Measurements from ENCODE around the gene ZMYM5.
A peak's percentile ranks its signal among the peaks of the same experiment; 100 is the strongest.
"Not testable (repeated sequence)": the region's sequence is repeated elsewhere in the genome, so short reads cannot be mapped to it uniquely, and the experiment has no call there.

The ZMYM5 gene

GRCh38 chr13:19863323-19864023, at the start of gene ZMYM5:
Gene ZMYM5 (minus strand): TSS chr13:19863649. CDS start chr13:19852180, 11,469 bp downstream.
- H3K4me3 ChIP-seq (replicated peaks; ENCODE audit: low read depth, low read length): peak within 1 kb of the TSS; percentile 78
- peak; percentile 93 for DNase-seq (ENCODE audit: extremely low read depth, low read depth)
- TF ChIP-seq, protein P1, sequence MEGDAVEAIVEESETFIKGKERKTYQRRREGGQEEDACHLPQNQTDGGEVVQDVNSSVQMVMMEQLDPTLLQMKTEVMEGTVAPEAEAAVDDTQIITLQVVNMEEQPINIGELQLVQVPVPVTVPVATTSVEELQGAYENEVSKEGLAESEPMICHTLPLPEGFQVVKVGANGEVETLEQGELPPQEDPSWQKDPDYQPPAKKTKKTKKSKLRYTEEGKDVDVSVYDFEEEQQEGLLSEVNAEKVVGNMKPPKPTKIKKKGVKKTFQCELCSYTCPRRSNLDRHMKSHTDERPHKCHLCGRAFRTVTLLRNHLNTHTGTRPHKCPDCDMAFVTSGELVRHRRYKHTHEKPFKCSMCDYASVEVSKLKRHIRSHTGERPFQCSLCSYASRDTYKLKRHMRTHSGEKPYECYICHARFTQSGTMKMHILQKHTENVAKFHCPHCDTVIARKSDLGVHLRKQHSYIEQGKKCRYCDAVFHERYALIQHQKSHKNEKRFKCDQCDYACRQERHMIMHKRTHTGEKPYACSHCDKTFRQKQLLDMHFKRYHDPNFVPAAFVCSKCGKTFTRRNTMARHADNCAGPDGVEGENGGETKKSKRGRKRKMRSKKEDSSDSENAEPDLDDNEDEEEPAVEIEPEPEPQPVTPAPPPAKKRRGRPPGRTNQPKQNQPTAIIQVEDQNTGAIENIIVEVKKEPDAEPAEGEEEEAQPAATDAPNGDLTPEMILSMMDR (IDR thresholded peaks at IDR 0.05; ENCODE audit: low read depth, low read length, missing control alignments): no peak

- H3K4me3 ChIP-seq (replicated peaks; ENCODE audit: low read depth, low read length): no peak overlapping the region
- no peak for DNase-seq (ENCODE audit: extremely low read depth, low read depth)
- TF ChIP-seq, protein P1 (IDR thresholded peaks at IDR 0.05; ENCODE audit: low read depth, low read length, missing control alignments): no peak
These were observed 47.1 kb upstream of the ZMYM5 start for GRCh38 chr13:19910336-19911072.

- DNase-seq (ENCODE audit: extremely low read depth, low read depth): no peak
- no peak overlapping the region for H3K4me3 ChIP-seq (replicated peaks; ENCODE audit: low read depth, low read length)
- TF ChIP-seq, protein P1 (IDR thresholded peaks at IDR 0.05; ENCODE audit: low read depth, low read length, missing control alignments): no peak
These were observed 45.0 kb upstream of the ZMYM5 start for GRCh38 chr13:19908350-19908986.

DNA sequence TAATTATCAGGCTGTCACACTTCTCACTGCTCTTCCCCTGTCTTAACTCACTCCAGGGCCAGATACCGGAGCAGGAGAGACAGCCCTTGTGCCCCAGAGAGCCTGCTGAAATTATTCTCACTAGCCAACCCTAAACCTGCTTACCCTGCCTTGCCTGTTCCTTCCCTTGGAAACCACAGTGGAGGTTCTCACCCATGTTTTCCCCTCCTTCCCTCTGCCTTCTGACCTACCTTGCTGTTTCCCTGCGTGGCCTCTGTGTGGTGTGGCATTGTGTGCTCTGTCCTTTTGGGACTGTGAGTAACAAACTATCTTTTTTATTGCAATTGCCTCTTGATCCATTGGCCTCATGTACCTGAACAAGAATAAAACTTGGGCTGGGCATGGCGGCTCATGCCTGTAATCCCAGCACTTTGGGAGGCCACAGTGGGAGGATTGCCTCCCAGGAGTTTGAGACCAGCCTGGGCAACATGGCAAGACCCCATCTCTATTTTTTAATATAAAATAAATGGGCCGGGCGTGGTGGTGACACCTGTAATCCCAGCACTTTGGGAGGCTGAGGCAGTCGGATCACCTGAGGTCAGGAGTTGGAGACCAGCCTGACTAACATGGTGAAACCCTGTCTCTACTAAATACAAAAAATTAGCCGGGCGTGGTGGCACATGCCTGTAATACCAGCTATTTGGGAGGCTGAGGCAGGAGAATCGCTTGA, 42.2 kb upstream of the ZMYM5 start:
- DNase-seq (ENCODE audit: extremely low read depth, low read depth); H3K4me3 ChIP-seq (replicated peaks; ENCODE audit: low read depth, low read length): not testable (repeated sequence)

- DNase-seq (ENCODE audit: extremely low read depth, low read depth): no peak
- no peak overlapping the region for H3K4me3 ChIP-seq (replicated peaks; ENCODE audit: low read depth, low read length)
- TF ChIP-seq, protein P1 (IDR thresholded peaks at IDR 0.05; ENCODE audit: low read depth, low read length, missing control alignments): no peak
These were observed 26.6 kb upstream of the ZMYM5 start for GRCh38 chr13:19890030-19890429.

DNA sequence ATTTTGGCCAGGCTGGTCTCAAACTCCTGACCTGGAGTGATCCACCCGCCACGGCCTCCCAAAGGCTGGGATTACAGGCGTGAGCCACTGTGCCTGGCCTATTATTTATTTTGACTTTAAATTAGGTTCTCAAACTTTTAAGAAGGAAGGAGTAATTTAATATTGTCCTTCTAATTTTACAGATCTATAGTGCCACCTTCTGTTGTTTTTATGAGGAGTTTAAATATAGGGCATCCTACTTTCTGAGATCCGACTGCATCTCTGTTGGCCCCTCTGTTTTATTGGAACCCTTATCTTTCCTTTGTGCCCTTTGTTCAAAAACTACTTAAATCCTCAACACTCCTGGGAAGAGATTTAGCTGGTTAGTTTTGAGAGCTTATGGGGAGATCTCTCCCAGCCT, 25.4 kb upstream of the ZMYM5 start:
- TF ChIP-seq, protein P1 (IDR thresholded peaks at IDR 0.05; ENCODE audit: low read depth, low read length, missing control alignments): peak; percentile 7
- no peak for DNase-seq (ENCODE audit: extremely low read depth, low read depth)
- no peak overlapping the region for H3K4me3 ChIP-seq (replicated peaks; ENCODE audit: low read depth, low read length)
